NT2/D1 (cell line): ENCODE data around the gene CADPS2.

ENCODE experiments used
- DNase-seq: peaks from one replicate; pipeline ENCODE4 v3.0.0-alpha.2; 2011; ENCODE audit warnings: low read depth, low spot score
- H3K27me3 ChIP-seq: 2 replicates; pipeline ENCODE4 v1.6.0; 2011; ENCODE audit warnings: mild to moderate bottlenecking; ENCODE audit not compliant: insufficient read length, insufficient read depth
- H3K36me3 ChIP-seq: 2 replicates; pipeline ENCODE4 v1.6.1; 2011; ENCODE audit warnings: mild to moderate bottlenecking, low read length, mixed read lengths; ENCODE audit not compliant: insufficient read depth, insufficient read length
- H3K4me1 ChIP-seq: 2 replicates; pipeline ENCODE4 v1.5.1; 2011; ENCODE audit not compliant: insufficient read depth, insufficient read length
- H3K4me3 ChIP-seq: 2 replicates; pipeline ENCODE4 v1.5.1; 2011; ENCODE audit warnings: low read depth; ENCODE audit not compliant: insufficient read length
- H3K9ac ChIP-seq: 2 replicates; pipeline ENCODE4 v1.6.0; 2011; ENCODE audit warnings: low read depth; ENCODE audit not compliant: insufficient read length
- H3K9me3 ChIP-seq: 2 replicates; pipeline ENCODE4 v1.5.1; 2011; ENCODE audit warnings: mild to moderate bottlenecking, low read length; ENCODE audit not compliant: insufficient read depth
- SUZ12 ChIP-seq: IDR thresholded peaks from 2 replicates; pipeline ENCODE4 v1.6.1; 2011; ENCODE audit not compliant: insufficient read length, insufficient read depth; ENCODE audit errors: extremely low read depth
- YY1 ChIP-seq: IDR thresholded peaks from 2 replicates; pipeline ENCODE4 v1.6.1; 2011; ENCODE audit not compliant: insufficient read length, insufficient read depth
- ZNF274 ChIP-seq: IDR thresholded peaks from 2 replicates; pipeline ENCODE4 v1.6.1; 2011; ENCODE audit warnings: mild to moderate bottlenecking, low read depth, low read length

Gene CADPS2

DNA sequence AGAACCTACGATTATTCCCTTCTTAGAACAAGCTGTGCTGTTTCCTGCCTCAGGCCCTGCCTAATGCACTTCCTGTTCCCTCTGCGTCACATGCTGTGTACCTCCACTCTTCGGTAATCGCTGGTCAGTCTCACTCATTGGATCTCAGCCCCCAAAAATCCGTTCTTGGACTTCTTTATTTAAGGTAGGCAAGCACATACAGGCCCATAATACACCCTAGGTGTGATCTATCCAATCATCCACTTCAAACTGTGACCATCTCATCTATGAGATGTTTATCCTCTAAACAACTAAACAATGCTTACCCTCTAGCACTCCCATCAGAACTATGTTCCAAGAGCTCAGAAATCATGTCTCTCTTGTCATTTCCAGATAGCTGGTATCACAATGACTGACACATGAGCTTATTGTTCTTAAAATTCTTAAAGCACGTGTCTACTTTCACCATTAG, 83.9 kb downstream of the CADPS2 start:
- Histone ChIP-seq H3K4me1 (no peaks in the 10 kb centered on the region), H3K27me3 (no peaks in the 10 kb centered on the region), H3K4me3 (no peak overlapping the region), H3K36me3 (no peaks in the 10 kb centered on the region), H3K9me3 (no peaks in the 10 kb centered on the region), H3K9ac (no peak overlapping the region)
- TF ChIP-seq SUZ12 (no peak), YY1 (no peak), ZNF274 (no peak)
- DNase-seq: no peak

DNA sequence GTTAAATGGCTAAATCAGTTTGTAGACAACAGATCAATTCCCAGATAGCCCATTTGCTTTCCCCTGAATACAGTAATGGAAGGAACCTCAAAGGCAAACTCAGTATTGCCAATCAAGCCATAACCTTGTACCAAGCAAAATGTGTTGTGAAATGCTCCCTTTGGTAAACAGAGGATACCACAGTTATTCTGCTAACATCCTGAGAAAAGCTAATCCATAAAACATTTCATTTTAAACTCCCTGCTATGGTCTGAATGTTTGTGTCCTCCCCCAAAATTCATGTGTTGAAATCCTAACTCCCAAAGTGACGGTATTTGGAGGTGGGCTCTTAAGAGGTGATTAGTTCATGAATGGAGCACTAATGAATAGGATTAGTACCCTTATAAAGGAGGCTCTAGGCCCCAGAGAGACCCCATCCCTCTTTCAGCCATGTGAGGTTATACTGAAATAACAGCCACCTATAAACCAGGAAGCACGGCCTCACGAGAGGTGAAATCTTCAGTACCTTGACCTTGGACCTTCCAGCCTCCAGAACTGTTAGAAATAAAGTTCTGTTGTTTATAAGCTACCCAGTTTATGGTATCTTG, 94.2 kb downstream of the CADPS2 start:
- Histone ChIP-seq H3K36me3 (no peaks in the 10 kb centered on the region), H3K4me1 (no peaks in the 10 kb centered on the region), H3K9ac (no peak overlapping the region), H3K9me3 (no peaks in the 10 kb centered on the region), H3K27me3 (no peaks in the 10 kb centered on the region), H3K4me3 (no peak overlapping the region)
- no peak for DNase-seq
- TF ChIP-seq ZNF274 (no peak), SUZ12 (no peak), YY1 (no peak)

DNA sequence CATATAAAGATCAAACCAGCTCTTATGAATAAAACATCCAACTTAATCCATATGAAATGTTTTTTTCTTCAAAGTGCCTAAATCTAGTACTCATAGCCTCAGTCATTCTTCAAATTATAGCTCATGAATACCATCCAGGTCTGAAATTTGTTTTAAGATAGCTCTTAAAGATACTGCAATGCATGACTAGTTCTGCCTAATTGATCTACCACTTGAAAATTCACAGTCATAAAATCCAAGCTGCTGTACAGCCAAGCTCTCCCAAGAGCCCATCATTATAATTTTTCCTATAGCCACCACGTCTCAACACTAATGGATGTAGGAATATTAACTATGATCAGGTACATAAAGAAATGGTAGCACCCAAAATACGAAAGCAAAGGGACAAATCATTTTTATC, 95.7 kb downstream of the CADPS2 start:
- Histone ChIP-seq H3K27me3 (no peaks in the 10 kb centered on the region), H3K9ac (no peak overlapping the region), H3K36me3 (no peaks in the 10 kb centered on the region), H3K4me1 (no peaks in the 10 kb centered on the region), H3K9me3 (no peaks in the 10 kb centered on the region), H3K4me3 (no peak overlapping the region)
- DNase-seq: no peak
- TF ChIP-seq YY1 (no peak), ZNF274 (no peak), SUZ12 (no peak)

- no peaks in the 10 kb centered on the region for H3K27me3 ChIP-seq
- H3K36me3 ChIP-seq: no peaks in the 10 kb centered on the region
- H3K9ac ChIP-seq: no peak overlapping the region
- no peaks in the 10 kb centered on the region for H3K9me3 ChIP-seq
- TF ChIP-seq ZNF274: no peak
- no peak for TF ChIP-seq SUZ12
- no peak for TF ChIP-seq YY1
- no peak overlapping the region for H3K4me3 ChIP-seq
- no peaks in the 10 kb centered on the region for H3K4me1 ChIP-seq
- no peak for DNase-seq
Observed at GRCh38 chr7:122790132-122790531, 96.1 kb downstream of the CADPS2 start.

DNA sequence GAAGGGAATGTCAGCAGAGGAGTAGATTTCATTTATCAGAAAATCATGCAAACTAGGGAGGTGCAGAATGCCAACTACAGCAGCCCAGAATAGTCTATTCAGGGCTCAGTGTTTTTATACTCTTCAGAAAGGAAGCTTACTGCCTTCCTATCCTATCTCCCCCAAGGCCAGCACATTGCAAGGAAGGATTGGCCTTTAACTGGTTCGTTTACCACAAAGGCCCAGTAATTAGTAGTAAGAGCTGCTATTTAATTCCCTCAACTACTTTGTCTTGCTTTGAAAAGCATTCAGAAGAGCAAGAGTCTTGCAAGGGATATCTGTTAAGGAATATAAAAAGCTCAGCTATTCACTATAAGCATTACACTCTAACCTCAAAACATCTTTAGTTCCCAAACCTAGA, 97.1 kb downstream of the CADPS2 start:
- no peaks in the 10 kb centered on the region for H3K4me1 ChIP-seq
- no peaks in the 10 kb centered on the region for H3K27me3 ChIP-seq
- H3K36me3 ChIP-seq: no peaks in the 10 kb centered on the region
- DNase-seq: no peak
- no peaks in the 10 kb centered on the region for H3K9me3 ChIP-seq
- no peak overlapping the region for H3K9ac ChIP-seq
- no peak overlapping the region for H3K4me3 ChIP-seq
- TF ChIP-seq SUZ12: no peak
- TF ChIP-seq YY1: no peak
- TF ChIP-seq ZNF274: no peak

- TF ChIP-seq SUZ12: no peak
- no peak for TF ChIP-seq ZNF274
- no peak for TF ChIP-seq YY1
- no peaks in the 10 kb centered on the region for H3K36me3 ChIP-seq
- DNase-seq: no peak
- H3K9ac ChIP-seq: no peak overlapping the region
- H3K9me3 ChIP-seq: no peaks in the 10 kb centered on the region
- no peaks in the 10 kb centered on the region for H3K27me3 ChIP-seq
- no peak overlapping the region for H3K4me3 ChIP-seq
- H3K4me1 ChIP-seq: no peaks in the 10 kb centered on the region
Observed at GRCh38 chr7:122770686-122771335, 115.4 kb downstream of the CADPS2 start.

DNA sequence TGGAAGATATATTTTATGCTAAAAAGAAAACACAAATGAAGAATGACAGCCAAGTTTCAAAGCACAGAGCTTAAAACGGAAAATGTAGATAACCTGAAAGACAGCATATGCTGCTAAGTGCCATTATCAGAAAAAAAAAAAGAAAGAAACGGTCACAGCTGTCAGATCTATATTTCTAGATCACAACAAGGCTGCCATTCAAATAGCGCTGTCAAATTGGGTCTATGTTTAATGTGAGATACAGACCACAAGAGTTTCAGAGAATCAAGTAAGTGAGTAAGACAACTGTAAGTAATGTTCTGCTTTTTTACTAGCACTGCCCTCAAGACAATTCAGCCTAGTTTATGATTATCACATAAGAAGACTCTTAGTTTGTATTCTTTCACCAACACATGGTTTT, 117.4 kb downstream of the CADPS2 start:
- no peak for DNase-seq
- H3K4me1 ChIP-seq: no peaks in the 10 kb centered on the region

More for the DNA sequence above, 117.4 kb downstream of the CADPS2 start:
- Histone ChIP-seq H3K9ac (no peak overlapping the region), H3K9me3 (no peaks in the 10 kb centered on the region), H3K36me3 (no peaks in the 10 kb centered on the region), H3K4me3 (no peak overlapping the region), H3K27me3 (no peaks in the 10 kb centered on the region)
- no peak for TF ChIP-seq YY1
- TF ChIP-seq ZNF274: no peak
- no peak for TF ChIP-seq SUZ12
